IMR-90 (cell line): ENCODE measurements around the gene HSPA12A. TPM values are rescaled to one million over a fixed set of nuclear protein-coding genes. Genes with fewer than 3 reads are reported as not detected.

Experiments used
- ATAC-seq: fragments of 200-7000 bp; cut with Tn5 transposase; 2 replicates; pipeline ENCODE4 v1.9.1; 2020; ENCODE audit warnings: low read depth, mild to moderate bottlenecking, moderate library complexity
- BruUV-seq: library from RNA; stranded (reverse); fragments of 400-500 nt; replicated peaks from 2 replicates; lab custom pipeline; 2021; lab: Mats Ljungman, UMichigan
- CTCF ChIA-PET: fragments of 300-600 bp; formaldehyde crosslinking; extraction: SDS; loops from one replicate; lab custom pipeline; 2021; ENCODE audit warnings: antibody characterized with exemption; lab: Yijun Ruan, JAX
- POLR2A ChIA-PET: fragments of 300-600 bp; sonication (Branson Sonifier 250); formaldehyde crosslinking; loops from one replicate; lab custom pipeline; 2022; ENCODE audit warnings: antibody characterized with exemption; ENCODE audit not compliant: unreplicated experiment; lab: Charles Lee
- DNase-seq: peaks from one replicate; pipeline ENCODE4 v3.0.0; 2013
- H2AFZ ChIP-seq: replicated peaks from 2 replicates; pipeline ENCODE3; 2013; ENCODE audit warnings: low read length, mild to moderate bottlenecking; ENCODE audit not compliant: poor library complexity
- H2AK5ac ChIP-seq: 2 replicates; pipeline ENCODE4 v1.6.1; 2013; ENCODE audit warnings: low read depth, low read length, inconsistent platforms
- H2AK9ac ChIP-seq: replicated peaks from 2 replicates; pipeline ENCODE3; 2013; ENCODE audit warnings: mild to moderate bottlenecking, low read depth, low read length, moderate library complexity; ENCODE audit not compliant: poor library complexity
- H2BK120ac ChIP-seq: 2 replicates; pipeline ENCODE4 v1.6.1; 2013; ENCODE audit warnings: low read depth, low read length, inconsistent platforms
- H2BK15ac ChIP-seq: 3 replicates; pipeline ENCODE4 v1.6.1; 2013; ENCODE audit warnings: low read depth, low read length, inconsistent platforms
- H2BK20ac ChIP-seq: 2 replicates; pipeline ENCODE4 v1.6.1; 2013; ENCODE audit warnings: low read depth, mild to moderate bottlenecking, inconsistent platforms, low read length, moderate library complexity
- H2BK5ac ChIP-seq: 2 replicates; pipeline ENCODE4 v1.6.1; 2013; ENCODE audit warnings: mild to moderate bottlenecking, low read depth, low read length, inconsistent platforms; ENCODE audit not compliant: poor library complexity, severe bottlenecking
- H3K14ac ChIP-seq: replicated peaks from 2 replicates; pipeline ENCODE4 v1.6.1; 2013; ENCODE audit warnings: low read depth, low read length, inconsistent platforms
- H3K18ac ChIP-seq: 2 replicates; pipeline ENCODE4 v1.6.1; 2013; ENCODE audit warnings: low read depth, low read length, control low read depth
- H3K23ac ChIP-seq: 2 replicates; pipeline ENCODE4 v1.6.1; 2013; ENCODE audit warnings: low read depth, low read length, inconsistent platforms
- H3K27ac ChIP-seq: 2 replicates; pipeline ENCODE4 v1.5.1; 2013; ENCODE audit warnings: mild to moderate bottlenecking, control low read depth, low read length; ENCODE audit not compliant: insufficient read depth
- H3K27me3 ChIP-seq: 2 replicates; pipeline ENCODE4 v1.6.1; 2013; ENCODE audit warnings: low read length; ENCODE audit not compliant: control insufficient read depth, insufficient read depth
- H3K36me3 ChIP-seq: 2 replicates; pipeline ENCODE4 v1.6.1; 2013; ENCODE audit warnings: low read length, mixed read lengths; ENCODE audit not compliant: control insufficient read depth, insufficient read depth
- H3K4ac ChIP-seq: 2 replicates; pipeline ENCODE4 v1.6.1; 2013; ENCODE audit warnings: low read depth, low read length, inconsistent platforms
- H3K4me1 ChIP-seq: 2 replicates; pipeline ENCODE4 v1.6.1; 2013; ENCODE audit warnings: low read length, mixed read lengths; ENCODE audit not compliant: control insufficient read depth, insufficient read depth
- H3K4me2 ChIP-seq: 2 replicates; pipeline ENCODE4 v1.6.1; 2013; ENCODE audit warnings: low read depth, mild to moderate bottlenecking, control low read depth, low read length, moderate library complexity
- H3K4me3 ChIP-seq: 2 replicates; pipeline ENCODE4 v1.5.1; 2013; ENCODE audit warnings: low read depth, mild to moderate bottlenecking, control low read depth, low read length, moderate library complexity; ENCODE audit not compliant: insufficient read depth
- H3K56ac ChIP-seq: 2 replicates; pipeline ENCODE4 v1.6.1; 2013; ENCODE audit warnings: low read length, inconsistent platforms; ENCODE audit not compliant: insufficient read depth; ENCODE audit errors: extremely low read depth
- H3K79me1 ChIP-seq, 2 experiments: 2 replicates each; pipeline ENCODE4 v1.6.1; 2013; ENCODE audit warnings: low read length in 2 of 2, inconsistent platforms in 1 of 2, low read depth in 1 of 2
- H3K9ac ChIP-seq: 2 replicates; pipeline ENCODE4 v1.6.1; 2013; ENCODE audit warnings: low read depth, low read length, control low read depth
- H3K9me1 ChIP-seq: 2 replicates; pipeline ENCODE4 v1.6.1; 2013; ENCODE audit warnings: low read length, inconsistent platforms; ENCODE audit not compliant: insufficient read depth
- H3K9me3 ChIP-seq: 2 replicates; pipeline ENCODE4 v1.6.1; 2013; ENCODE audit warnings: low read length; ENCODE audit not compliant: control insufficient read depth, insufficient read depth
- H4K20me1 ChIP-seq: 2 replicates; pipeline ENCODE4 v1.6.1; 2013; ENCODE audit warnings: low read length, inconsistent platforms; ENCODE audit not compliant: insufficient read depth
- H4K5ac ChIP-seq: 2 replicates; pipeline ENCODE4 v1.6.1; 2013; ENCODE audit warnings: mild to moderate bottlenecking, low read depth, low read length, control low read depth
- H4K8ac ChIP-seq, 2 experiments: 2 replicates each; pipeline ENCODE4 v1.6.1; 2013; ENCODE audit warnings: low read depth in 2 of 2, low read length in 2 of 2, control low read depth in 1 of 2, inconsistent platforms in 1 of 2
- H4K91ac ChIP-seq: 2 replicates; pipeline ENCODE4 v1.6.1; 2013; ENCODE audit warnings: low read depth, low read length, inconsistent platforms; ENCODE audit not compliant: insufficient read depth
- BHLHE40 ChIP-seq: fragments of 150-350 bp; IDR thresholded peaks from 2 replicates; pipeline ENCODE4 v1.6.1; 2016; ENCODE audit warnings: mild to moderate bottlenecking, low read depth, low read length
- CEBPB ChIP-seq: IDR thresholded peaks from 2 replicates; pipeline ENCODE4 v1.6.1; 2012; ENCODE audit warnings: low read depth, low read length, improper control_type of control experiment
- CHD1 ChIP-seq: IDR thresholded peaks from 2 replicates; pipeline ENCODE4 v1.6.1; 2012; ENCODE audit warnings: low read depth, low read length, improper control_type of control experiment
- FOS ChIP-seq: fragments of 150-350 bp; IDR thresholded peaks from 2 replicates; pipeline ENCODE4 v1.6.1; 2016; ENCODE audit warnings: low read depth, low read length
- RCOR1 ChIP-seq: IDR thresholded peaks from 2 replicates; pipeline ENCODE4 v1.6.1; 2012; ENCODE audit warnings: mild to moderate bottlenecking, low read length, improper control_type of control experiment; ENCODE audit not compliant: insufficient replicate concordance
- SMC3 ChIP-seq: fragments of 150-350 bp; IDR thresholded peaks from 2 replicates; pipeline ENCODE4 v1.6.1; 2016; ENCODE audit warnings: low read depth, mild to moderate bottlenecking, antibody characterized with exemption, low read length, moderate library complexity
- WGBS, 2 experiments: methylation state at CpG; one replicate each; pipeline versions ENCODE4 v1.1.5 to v1.1.7; 2013; ENCODE audit warnings: missing lambda C conversion rate in 2 of 2; ENCODE audit not compliant: insufficient read length in 1 of 2; ENCODE audit errors: extremely low coverage in 2 of 2; 5-methylcytosine and 5-hydroxymethylcytosine counted together
- dilution Hi-C: fragments of 300-500 bp; cut with HindIII; formaldehyde crosslinking; loops from one replicate; pipeline ENCODE4 v1.14.3; 2018; ENCODE audit warnings: low sequenced_read_pairs; ENCODE audit not compliant: unreplicated experiment
- in situ Hi-C: fragments of 300-500 bp; cut with MboI; formaldehyde crosslinking; loops from 3 replicates; pipeline ENCODE4 v1.14.3; 2019; ENCODE audit warnings: low sequenced_read_pairs, inconsistent platforms, mixed read lengths
- intact Hi-C: fragments of 100-400 bp; cut with micrococcal nuclease; formaldehyde crosslinking; loops from 2 replicates; pipeline ENCODE4 v1.10.0; 2022
- polyA plus RNA-seq, 3 experiments: library from polyadenylated mRNA; depleted of rRNA; stranded (reverse); fragments of >200 nt; gene quantifications; 2 replicates each; pipeline ENCODE4 v1.2.3, GENCODE V29; 2012; ENCODE audit warnings: low replicate concordance in 1 of 3
- total RNA-seq: library from RNA; depleted of rRNA; stranded (reverse); fragments of >200 nt; gene quantifications from 2 replicates; pipeline ENCODE4 v1.2.3, GENCODE V29; 2012
- TF ChIP-seq, protein P1 (sequence below): fragments of 150-350 bp; IDR thresholded peaks from 2 replicates; pipeline ENCODE4 v1.6.1; 2016; ENCODE audit warnings: low read depth, mild to moderate bottlenecking, low read length, moderate library complexity, borderline replicate concordance
- TF ChIP-seq, protein P2 (sequence below): fragments of 150-350 bp; IDR thresholded peaks from 2 replicates; pipeline ENCODE4 v1.6.1; 2017; ENCODE audit warnings: mild to moderate bottlenecking, antibody characterized with exemption, low read length, low read depth

HSPA12A gene
- total and polyA plus RNA-seq, 2 of the 4 experiments (the other 2 are of a cell fraction) = 16.1 to 16.7 TPM

DNA sequence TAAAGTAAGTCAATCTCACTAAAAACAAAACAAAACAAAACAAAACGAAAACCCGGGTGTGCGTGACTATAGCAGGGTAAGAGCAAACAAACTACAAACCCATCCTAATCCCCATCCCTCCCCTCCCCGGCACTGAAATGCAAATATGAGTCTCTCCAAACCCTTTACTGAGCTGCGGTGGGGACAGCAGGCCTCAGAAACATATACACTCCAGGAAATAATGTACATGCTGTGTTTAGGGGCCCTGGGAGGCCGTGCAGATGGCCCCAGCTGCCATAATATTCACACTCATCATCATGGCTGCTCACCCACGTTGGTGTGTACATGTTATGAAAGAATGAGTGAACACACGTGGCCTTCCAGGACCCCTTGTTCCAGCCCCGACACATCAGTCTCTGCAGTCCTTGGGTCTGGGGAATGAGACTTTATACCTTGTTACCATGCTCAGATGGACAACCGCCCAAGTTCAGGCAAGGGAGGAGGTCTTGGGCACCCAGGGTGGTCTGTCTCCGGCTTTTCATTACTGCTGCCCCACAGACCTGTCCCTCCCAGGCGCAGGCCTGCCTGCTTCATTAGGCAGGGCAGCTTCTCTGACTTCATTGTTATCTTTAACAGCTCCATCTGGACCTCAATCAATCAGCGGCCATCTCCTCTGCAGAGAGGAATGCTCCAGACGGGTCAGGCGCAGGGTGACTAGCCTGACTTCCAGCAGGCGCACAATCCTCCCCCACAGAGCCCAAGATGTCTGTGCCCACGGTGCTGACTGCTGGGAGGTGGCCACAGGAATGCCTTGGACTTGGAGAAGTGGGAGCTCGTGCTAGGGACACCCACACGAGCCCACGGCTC lies 20.6 kb downstream of the HSPA12A start:
- Histone ChIP-seq H3K18ac (peak overlapping the region; percentile 29; the same call in 1 of the 2 replicates), H2AFZ (peak overlapping the region; percentile 81), H3K27me3 (no peaks in the 10 kb centered on the region), H2AK9ac (peak overlapping the region; percentile 75), H2BK15ac (0 out of 3 replicates have a peak overlapping the region, but pooled peaks have one; percentile 59), H3K79me1 (peaks cover 33 to 58% of the 10 kb centered on the region in 2 experiments), H3K56ac (no peak overlapping the region), H4K20me1 (no peaks in the 10 kb centered on the region; the same call in 1 of the 2 replicates), H2BK5ac (peak overlapping the region; percentile 22), H3K4ac (peak overlapping the region; percentile 9), H4K5ac (peak overlapping the region; percentile 13; the same call in 1 of the 2 replicates), H3K4me2 (peak overlapping the region; percentile 36; the same call in 1 of the 2 replicates), H3K4me1 (peaks cover 21% of the 10 kb centered on the region), H2BK120ac (peak overlapping the region; percentile 36; the same call in 1 of the 2 replicates), H4K91ac (peak overlapping the region; percentile 43; the same call in 1 of the 2 replicates), H3K9me3 (no peaks in the 10 kb centered on the region), H3K14ac (peak overlapping the region; percentile 35; the same call in 1 of the 2 replicates), H3K27ac (no peak overlapping the region; the same call in 1 of the 2 replicates), H3K4me3 (no peak overlapping the region), H2BK20ac (peak overlapping the region; percentile 23; the same call in 1 of the 2 replicates), H2AK5ac (peak overlapping the region; percentile 62), H3K23ac (0 out of 2 replicates have a peak overlapping the region, but pooled peaks have one; percentile 36), H3K9me1 (peaks cover 10% of the 10 kb centered on the region), H3K9ac (no peak overlapping the region), H3K36me3 (no peaks in the 10 kb centered on the region), H4K8ac (peak overlapping the region in 1 of 2 experiments; percentile 54; a peak in 1 of 4 replicates)
- peak; percentile 86 for ATAC-seq
- 40% methylated on average over 6 of the region's 20 CpGs; no CpG with 5 or more reads in 1 of the 2 experiments for WGBS, 2 experiments
- ChIA-PET CTCF (interaction anchor here (1.0 to 2.2 kb wide), 2 partner anchors 25 to 66 kb away, joined by 3 to 6 read pairs; no protein-coding TSS in a partner anchor), POLR2A (interaction anchor here (0.6 kb wide), 2 partner anchors 39 to 1969 kb away, joined by 6 to 9 read pairs; no protein-coding TSS in a partner anchor)
- dilution Hi-C loops = no loop called here
- peak; percentile 78 for DNase-seq
- intact Hi-C loops = no loop called here
- TF ChIP-seq, protein P1, sequence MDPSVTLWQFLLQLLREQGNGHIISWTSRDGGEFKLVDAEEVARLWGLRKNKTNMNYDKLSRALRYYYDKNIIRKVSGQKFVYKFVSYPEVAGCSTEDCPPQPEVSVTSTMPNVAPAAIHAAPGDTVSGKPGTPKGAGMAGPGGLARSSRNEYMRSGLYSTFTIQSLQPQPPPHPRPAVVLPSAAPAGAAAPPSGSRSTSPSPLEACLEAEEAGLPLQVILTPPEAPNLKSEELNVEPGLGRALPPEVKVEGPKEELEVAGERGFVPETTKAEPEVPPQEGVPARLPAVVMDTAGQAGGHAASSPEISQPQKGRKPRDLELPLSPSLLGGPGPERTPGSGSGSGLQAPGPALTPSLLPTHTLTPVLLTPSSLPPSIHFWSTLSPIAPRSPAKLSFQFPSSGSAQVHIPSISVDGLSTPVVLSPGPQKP = no peak
- TF ChIP-seq FOS = no peak
- TF ChIP-seq, protein P2, sequence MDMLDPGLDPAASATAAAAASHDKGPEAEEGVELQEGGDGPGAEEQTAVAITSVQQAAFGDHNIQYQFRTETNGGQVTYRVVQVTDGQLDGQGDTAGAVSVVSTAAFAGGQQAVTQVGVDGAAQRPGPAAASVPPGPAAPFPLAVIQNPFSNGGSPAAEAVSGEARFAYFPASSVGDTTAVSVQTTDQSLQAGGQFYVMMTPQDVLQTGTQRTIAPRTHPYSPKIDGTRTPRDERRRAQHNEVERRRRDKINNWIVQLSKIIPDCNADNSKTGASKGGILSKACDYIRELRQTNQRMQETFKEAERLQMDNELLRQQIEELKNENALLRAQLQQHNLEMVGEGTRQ = no peak
- TF ChIP-seq CHD1 = no peak
- TF ChIP-seq CEBPB = no peak
- TF ChIP-seq BHLHE40 = peak; percentile 57
- no peak for TF ChIP-seq SMC3
- TF ChIP-seq RCOR1 = peak; percentile 71
- in situ Hi-C loops = no loop called here
- no TSS peak for BruUV-seq
